Lower lobe of right lung (tissue), 2 donors: ENCODE results near the gene BTRC. TPM values are rescaled to one million over a fixed set of nuclear protein-coding genes. Genes with fewer than 3 reads are reported as not detected.
"Not testable (repeated sequence)": the region's sequence is repeated elsewhere in the genome, so short reads cannot be mapped to it uniquely, and the experiment has no call there.

Experiments used
- ATAC-seq, 2 donors: fragments of 200-7000 bp; cut with Tn5 transposase; one replicate each; pipeline ENCODE4 v1.9.1; 2020 to 2022; ENCODE audit warnings: mild to moderate bottlenecking in 2 of 2, moderate library complexity in 2 of 2
- DNase-seq: peaks from one replicate; pipeline ENCODE4 v3.0.0-alpha.2; 2020
- H3K27ac ChIP-seq: fragments of 200-600 bp; one replicate; pipeline ENCODE4 v1.8.0; 2022
- H3K27me3 ChIP-seq: fragments of 200-600 bp; one replicate; pipeline ENCODE4 v1.8.0; 2022; ENCODE audit warnings: low read depth
- H3K36me3 ChIP-seq: fragments of 200-600 bp; one replicate; pipeline ENCODE4 v1.8.0; 2022; ENCODE audit warnings: mild to moderate bottlenecking
- H3K4me1 ChIP-seq: fragments of 200-600 bp; one replicate; pipeline ENCODE4 v1.8.0; 2022
- H3K4me3 ChIP-seq: fragments of 200-600 bp; one replicate; pipeline ENCODE4 v1.8.0; 2022; ENCODE audit warnings: mild to moderate bottlenecking
- H3K9me3 ChIP-seq: fragments of 200-600 bp; one replicate; pipeline ENCODE4 v1.8.0; 2022
- intact Hi-C: fragments of 100-400 bp; cut with DNase I; formaldehyde crosslinking; loops from one replicate; pipeline ENCODE4 v1.11.0; 2022
- total RNA-seq: library from RNA; stranded (reverse); fragmentation: NEBNext Ultra II Directional; extraction: Animal tissue kit (Norgen Biotek cat#: 25700); gene quantifications from one replicate; pipeline ENCODE4 v1.2.1, GENCODE V29; 2021
- TF ChIP-seq, protein P1 (sequence below): fragments of 200-600 bp; IDR thresholded peaks from one replicate; pipeline ENCODE4 v1.8.0; 2022; ENCODE audit warnings: antibody characterized with exemption, mild to moderate bottlenecking
- donor health status: DM: no; HTN: yes; CAD: no; lungs with severe emphysema.

The BTRC gene
- total RNA-seq, 1 donor from 2014 or later: 17.3 TPM

DNA sequence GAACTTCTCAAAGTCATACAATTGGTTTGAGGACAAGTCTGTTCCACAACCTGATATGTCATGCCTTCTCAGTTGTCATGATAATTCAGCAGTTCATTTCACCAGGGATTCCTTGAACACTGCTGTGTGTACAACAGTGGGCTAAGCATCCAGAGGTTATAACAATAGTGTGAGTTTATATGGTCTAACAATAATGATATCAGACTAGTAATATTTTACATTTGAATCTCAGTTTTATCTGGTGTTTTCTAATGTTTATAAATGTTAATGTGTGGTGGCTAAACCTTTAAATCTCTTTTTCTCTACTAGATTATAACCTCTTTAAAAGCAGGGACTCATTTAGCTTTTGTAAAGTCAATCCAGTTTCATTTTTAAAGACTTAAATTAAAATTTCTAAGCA, 48.7 kb downstream of the BTRC start:
- intact Hi-C loops: no loop called here
- DNase-seq (no peak), ATAC-seq (no peak)
- Histone ChIP-seq H3K36me3 (no peaks in the 10 kb centered on the region), H3K27me3 (no peaks in the 10 kb centered on the region), H3K4me3 (no peak overlapping the region), H3K27ac (no peak overlapping the region), H3K9me3 (no peaks in the 10 kb centered on the region), H3K4me1 (no peaks in the 10 kb centered on the region)
- TF ChIP-seq, protein P1, sequence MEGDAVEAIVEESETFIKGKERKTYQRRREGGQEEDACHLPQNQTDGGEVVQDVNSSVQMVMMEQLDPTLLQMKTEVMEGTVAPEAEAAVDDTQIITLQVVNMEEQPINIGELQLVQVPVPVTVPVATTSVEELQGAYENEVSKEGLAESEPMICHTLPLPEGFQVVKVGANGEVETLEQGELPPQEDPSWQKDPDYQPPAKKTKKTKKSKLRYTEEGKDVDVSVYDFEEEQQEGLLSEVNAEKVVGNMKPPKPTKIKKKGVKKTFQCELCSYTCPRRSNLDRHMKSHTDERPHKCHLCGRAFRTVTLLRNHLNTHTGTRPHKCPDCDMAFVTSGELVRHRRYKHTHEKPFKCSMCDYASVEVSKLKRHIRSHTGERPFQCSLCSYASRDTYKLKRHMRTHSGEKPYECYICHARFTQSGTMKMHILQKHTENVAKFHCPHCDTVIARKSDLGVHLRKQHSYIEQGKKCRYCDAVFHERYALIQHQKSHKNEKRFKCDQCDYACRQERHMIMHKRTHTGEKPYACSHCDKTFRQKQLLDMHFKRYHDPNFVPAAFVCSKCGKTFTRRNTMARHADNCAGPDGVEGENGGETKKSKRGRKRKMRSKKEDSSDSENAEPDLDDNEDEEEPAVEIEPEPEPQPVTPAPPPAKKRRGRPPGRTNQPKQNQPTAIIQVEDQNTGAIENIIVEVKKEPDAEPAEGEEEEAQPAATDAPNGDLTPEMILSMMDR: no peak

DNA sequence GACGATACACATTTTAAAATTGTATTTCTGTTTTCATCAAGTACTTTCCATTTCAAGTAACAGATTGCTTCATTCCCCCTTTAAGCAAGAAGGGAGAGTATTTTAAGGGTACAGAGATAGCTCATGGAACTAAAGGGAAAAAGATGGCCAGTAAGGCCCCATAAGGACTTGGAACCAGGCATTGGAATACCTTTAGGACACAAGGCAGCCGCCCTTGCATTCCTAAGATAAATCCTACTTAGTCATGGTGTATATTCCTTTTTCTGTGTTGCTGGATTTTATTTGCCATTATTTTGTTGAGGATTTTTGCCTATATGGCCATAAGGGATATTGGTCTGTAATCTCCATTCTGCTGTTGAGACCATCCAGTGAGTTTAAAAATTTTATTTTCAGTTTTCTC, 49.2 kb downstream of the BTRC start:
- DNase-seq (no peak), ATAC-seq (no peak)
- Histone ChIP-seq H3K4me3 (no peak overlapping the region), H3K27me3 (no peaks in the 10 kb centered on the region), H3K36me3 (no peaks in the 10 kb centered on the region), H3K27ac (no peak overlapping the region), H3K4me1 (no peaks in the 10 kb centered on the region), H3K9me3 (no peaks in the 10 kb centered on the region)
- TF ChIP-seq, protein P1: no peak
- intact Hi-C loops: no loop called here

DNA sequence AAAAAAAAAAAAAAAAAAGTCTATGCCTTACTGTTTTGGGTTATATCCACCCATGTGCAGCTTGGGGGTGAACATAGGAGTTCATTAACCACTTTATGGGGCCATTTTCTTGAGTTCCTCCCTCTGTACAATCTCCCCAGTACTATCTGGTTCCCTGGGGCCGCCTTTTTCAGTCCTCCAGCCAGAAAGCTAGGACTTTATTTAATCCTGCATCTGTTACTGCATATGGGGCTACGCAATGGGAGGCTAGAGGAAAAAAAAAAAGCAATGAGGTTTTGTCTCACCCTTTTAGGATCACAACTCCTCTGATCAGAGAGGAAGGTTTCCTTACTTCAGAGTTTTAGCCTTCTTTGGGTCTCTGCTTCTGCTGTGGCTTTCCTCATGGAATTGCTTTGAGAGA, 51.0 kb downstream of the BTRC start:
- no peaks in the 10 kb centered on the region for H3K9me3 ChIP-seq
- H3K36me3 ChIP-seq: peaks cover 12% of the 10 kb centered on the region
- no peaks in the 10 kb centered on the region for H3K4me1 ChIP-seq
- no peaks in the 10 kb centered on the region for H3K27me3 ChIP-seq
- no peak overlapping the region for H3K4me3 ChIP-seq
- TF ChIP-seq, protein P1: no peak
- no peak for ATAC-seq
- H3K27ac ChIP-seq: no peak overlapping the region
- DNase-seq: no peak
- intact Hi-C loops: no loop called here

DNA sequence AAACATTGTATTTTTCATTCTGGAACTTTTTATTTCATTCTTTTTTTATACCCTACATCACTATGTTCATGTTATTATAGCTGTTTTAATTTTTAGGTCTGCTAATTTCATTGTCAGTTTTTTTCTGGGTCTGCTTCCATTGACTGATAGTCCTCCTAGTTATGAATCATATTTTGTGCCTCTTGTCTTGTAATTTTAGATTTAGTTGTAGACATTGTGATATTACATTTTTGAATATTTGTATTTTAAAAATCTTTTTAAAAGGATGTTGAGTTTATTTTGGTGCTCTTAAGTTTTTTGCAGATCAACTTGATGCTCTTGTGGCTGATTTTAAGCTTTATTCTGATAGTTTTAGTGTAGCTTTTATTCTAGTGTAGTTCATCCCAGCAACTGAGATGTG, 57.6 kb downstream of the BTRC start:
- H3K9me3 ChIP-seq: peaks cover 7% of the 10 kb centered on the region
- no peak for DNase-seq
- H3K4me1 ChIP-seq: no peaks in the 10 kb centered on the region
- TF ChIP-seq, protein P1: no peak
- H3K27me3 ChIP-seq: no peaks in the 10 kb centered on the region
- intact Hi-C loops: no loop called here
- peaks cover 12% of the 10 kb centered on the region for H3K36me3 ChIP-seq
- no peak for ATAC-seq
- no peak overlapping the region for H3K27ac ChIP-seq
- H3K4me3 ChIP-seq: no peak overlapping the region

DNA sequence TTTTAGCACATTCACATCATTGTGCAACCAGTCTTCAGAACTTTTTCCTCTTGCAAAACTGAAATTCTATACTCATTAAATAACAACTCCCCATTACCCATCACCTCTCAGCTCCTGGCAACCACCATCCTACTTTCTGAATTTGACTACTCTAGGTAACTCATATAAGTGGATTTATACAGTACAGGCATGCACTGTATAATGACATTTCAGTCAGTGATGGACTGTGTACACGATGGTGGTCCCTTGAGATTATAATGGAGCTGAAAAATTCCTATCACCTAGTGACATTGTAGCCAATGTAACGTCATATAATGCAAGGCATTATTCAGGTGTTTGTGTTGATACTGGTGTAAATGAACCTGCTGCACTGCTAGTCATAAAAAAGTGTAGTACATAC, 60.1 kb downstream of the BTRC start:
- peaks cover 7% of the 10 kb centered on the region for H3K9me3 ChIP-seq
- intact Hi-C loops: no loop called here
- no peaks in the 10 kb centered on the region for H3K4me1 ChIP-seq
- H3K27ac ChIP-seq: no peak overlapping the region
- peaks cover 4% of the 10 kb centered on the region for H3K36me3 ChIP-seq
- no peak overlapping the region for H3K4me3 ChIP-seq
- TF ChIP-seq, protein P1: no peak
- no peak for DNase-seq
- H3K27me3 ChIP-seq: no peaks in the 10 kb centered on the region
- ATAC-seq: no peak

DNA sequence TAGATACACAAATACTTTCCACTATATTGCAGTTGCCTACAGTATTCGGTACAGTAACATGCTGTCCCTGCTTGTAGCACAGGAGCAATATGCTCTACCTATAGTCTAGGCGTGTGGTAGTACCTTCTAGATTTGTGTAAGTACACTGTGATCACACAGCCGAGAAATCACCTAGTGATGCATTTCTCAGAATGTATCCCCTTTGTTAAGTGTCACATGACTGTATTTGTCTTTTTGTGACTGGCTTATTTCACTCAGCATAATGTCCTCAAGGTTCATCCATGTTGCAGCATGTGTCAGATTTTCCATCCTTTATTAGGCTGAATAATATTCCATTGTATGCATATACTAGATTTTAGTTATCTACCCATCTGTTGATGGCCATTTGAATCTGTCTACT, 61.9 kb downstream of the BTRC start:
- DNase-seq (no peak), ATAC-seq (no peak)
- Histone ChIP-seq H3K27me3 (no peaks in the 10 kb centered on the region), H3K4me3 (no peak overlapping the region), H3K36me3 (no peaks in the 10 kb centered on the region), H3K4me1 (no peaks in the 10 kb centered on the region), H3K27ac (no peak overlapping the region), H3K9me3 (peaks cover 7% of the 10 kb centered on the region)
- intact Hi-C loops: no loop called here
- TF ChIP-seq, protein P1: no peak

DNA sequence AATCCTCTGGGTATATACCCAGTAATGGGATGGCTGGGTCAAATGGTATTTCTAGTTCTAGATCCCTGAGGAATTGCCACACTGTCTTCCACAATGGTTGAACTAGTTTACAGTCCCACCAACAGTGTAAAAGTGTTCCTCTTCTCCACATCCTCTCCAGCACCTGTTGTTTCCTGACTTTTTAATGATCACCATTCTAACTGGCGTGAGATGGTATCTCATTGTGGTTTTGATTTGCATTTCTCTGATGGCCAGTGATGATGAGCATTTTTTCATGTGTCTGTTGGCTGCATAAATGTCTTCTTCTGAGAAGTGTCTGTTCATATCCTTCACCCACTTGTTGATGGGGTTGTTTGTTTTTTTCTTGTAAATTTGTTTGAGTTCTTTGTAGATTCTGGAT, 68.0 kb downstream of the BTRC start:
- H3K9me3 ChIP-seq, DNase-seq, H3K27ac ChIP-seq, H3K36me3 ChIP-seq, intact Hi-C loops, ATAC-seq, H3K27me3 ChIP-seq, H3K4me3 ChIP-seq, H3K4me1 ChIP-seq: not testable (repeated sequence)
